Measurements from ENCODE around the gene SNX20.

DNA sequence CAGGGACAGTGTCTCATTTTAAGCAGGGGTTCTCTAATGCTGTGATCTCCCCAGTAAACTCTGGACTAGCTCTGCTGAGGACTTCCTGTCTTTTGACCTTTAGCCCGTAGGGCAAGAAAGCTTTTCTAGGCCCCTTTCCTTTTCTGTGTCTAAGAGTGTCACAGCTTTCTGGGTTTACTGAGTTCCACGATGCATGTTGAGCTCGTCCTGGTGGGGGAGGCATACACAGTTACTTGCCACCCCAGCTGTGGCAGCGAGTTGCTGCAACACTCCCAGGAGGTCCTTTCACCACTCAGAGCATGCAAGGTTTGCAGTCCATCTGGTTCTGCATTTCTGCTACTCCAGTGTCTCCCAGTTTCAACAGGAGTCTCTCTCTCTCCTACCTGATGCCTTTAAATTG is 36.0 kb upstream of the SNX20 start:
- no peak for TF ChIP-seq EP300 (IDR thresholded peaks at IDR 0.05; ENCODE audit: borderline replicate concordance)
- TF ChIP-seq TAF1 (IDR thresholded peaks at IDR 0.05; ENCODE audit: low read depth): no peak
- no peak for TF ChIP-seq CEBPB (IDR thresholded peaks at IDR 0.05)
- no peak for TF ChIP-seq NFIC (IDR thresholded peaks at IDR 0.05)
- TF ChIP-seq TEAD4 (IDR thresholded peaks at IDR 0.05): no peak
- TF ChIP-seq RAD21 (IDR thresholded peaks at IDR 0.05; ENCODE audit: low read depth): no peak
- TF ChIP-seq CREB1 (IDR thresholded peaks at IDR 0.05; ENCODE audit: low read depth): no peak
- TF ChIP-seq, protein P1, sequence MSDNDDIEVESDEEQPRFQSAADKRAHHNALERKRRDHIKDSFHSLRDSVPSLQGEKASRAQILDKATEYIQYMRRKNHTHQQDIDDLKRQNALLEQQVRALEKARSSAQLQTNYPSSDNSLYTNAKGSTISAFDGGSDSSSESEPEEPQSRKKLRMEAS (IDR thresholded peaks at IDR 0.05): no peak
- TF ChIP-seq, protein P2, sequence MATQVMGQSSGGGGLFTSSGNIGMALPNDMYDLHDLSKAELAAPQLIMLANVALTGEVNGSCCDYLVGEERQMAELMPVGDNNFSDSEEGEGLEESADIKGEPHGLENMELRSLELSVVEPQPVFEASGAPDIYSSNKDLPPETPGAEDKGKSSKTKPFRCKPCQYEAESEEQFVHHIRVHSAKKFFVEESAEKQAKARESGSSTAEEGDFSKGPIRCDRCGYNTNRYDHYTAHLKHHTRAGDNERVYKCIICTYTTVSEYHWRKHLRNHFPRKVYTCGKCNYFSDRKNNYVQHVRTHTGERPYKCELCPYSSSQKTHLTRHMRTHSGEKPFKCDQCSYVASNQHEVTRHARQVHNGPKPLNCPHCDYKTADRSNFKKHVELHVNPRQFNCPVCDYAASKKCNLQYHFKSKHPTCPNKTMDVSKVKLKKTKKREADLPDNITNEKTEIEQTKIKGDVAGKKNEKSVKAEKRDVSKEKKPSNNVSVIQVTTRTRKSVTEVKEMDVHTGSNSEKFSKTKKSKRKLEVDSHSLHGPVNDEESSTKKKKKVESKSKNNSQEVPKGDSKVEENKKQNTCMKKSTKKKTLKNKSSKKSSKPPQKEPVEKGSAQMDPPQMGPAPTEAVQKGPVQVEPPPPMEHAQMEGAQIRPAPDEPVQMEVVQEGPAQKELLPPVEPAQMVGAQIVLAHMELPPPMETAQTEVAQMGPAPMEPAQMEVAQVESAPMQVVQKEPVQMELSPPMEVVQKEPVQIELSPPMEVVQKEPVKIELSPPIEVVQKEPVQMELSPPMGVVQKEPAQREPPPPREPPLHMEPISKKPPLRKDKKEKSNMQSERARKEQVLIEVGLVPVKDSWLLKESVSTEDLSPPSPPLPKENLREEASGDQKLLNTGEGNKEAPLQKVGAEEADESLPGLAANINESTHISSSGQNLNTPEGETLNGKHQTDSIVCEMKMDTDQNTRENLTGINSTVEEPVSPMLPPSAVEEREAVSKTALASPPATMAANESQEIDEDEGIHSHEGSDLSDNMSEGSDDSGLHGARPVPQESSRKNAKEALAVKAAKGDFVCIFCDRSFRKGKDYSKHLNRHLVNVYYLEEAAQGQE (IDR thresholded peaks at IDR 0.05; ENCODE audit: low read depth): no peak
- no peak for TF ChIP-seq YY1 (IDR thresholded peaks at IDR 0.05; ENCODE audit: low read depth)
- no peak for TF ChIP-seq TCF12 (IDR thresholded peaks at IDR 0.05; ENCODE audit: low read depth)
- no peak for TF ChIP-seq FOXM1 (IDR thresholded peaks at IDR 0.05; ENCODE audit: borderline replicate concordance, low read depth)
- TF ChIP-seq, protein P3, sequence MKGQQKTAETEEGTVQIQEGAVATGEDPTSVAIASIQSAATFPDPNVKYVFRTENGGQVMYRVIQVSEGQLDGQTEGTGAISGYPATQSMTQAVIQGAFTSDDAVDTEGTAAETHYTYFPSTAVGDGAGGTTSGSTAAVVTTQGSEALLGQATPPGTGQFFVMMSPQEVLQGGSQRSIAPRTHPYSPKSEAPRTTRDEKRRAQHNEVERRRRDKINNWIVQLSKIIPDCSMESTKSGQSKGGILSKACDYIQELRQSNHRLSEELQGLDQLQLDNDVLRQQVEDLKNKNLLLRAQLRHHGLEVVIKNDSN (IDR thresholded peaks at IDR 0.05): no peak
